ENCODE results near the gene REPS1. TPM values are rescaled to one million over a fixed set of nuclear protein-coding genes. Genes with fewer than 3 reads are reported as not detected.

REPS1 gene
- total RNA-seq, 6 experiments from 2014 or later: 21.1 to 29.9 (median 26.2) TPM

GRCh38 chr6:138925806-138926205 is 62.2 kb downstream of the REPS1 start:
- no peaks in the 10 kb centered on the region for H3K9me3 Mint-ChIP-seq
- H3K36me3 Mint-ChIP-seq (ENCODE audit: low read depth): no peaks in the 10 kb centered on the region
- no peak for DNase-seq
- H3K4me1 Mint-ChIP-seq (ENCODE audit: low read depth): no peaks in the 10 kb centered on the region
- H3K4me3 Mint-ChIP-seq: no peak overlapping the region
- H3K27me3 Mint-ChIP-seq (ENCODE audit: insufficient read depth): peaks cover 2% of the 10 kb centered on the region; the same call in 1 of the 2 replicates
- TF ChIP-seq, protein P1, sequence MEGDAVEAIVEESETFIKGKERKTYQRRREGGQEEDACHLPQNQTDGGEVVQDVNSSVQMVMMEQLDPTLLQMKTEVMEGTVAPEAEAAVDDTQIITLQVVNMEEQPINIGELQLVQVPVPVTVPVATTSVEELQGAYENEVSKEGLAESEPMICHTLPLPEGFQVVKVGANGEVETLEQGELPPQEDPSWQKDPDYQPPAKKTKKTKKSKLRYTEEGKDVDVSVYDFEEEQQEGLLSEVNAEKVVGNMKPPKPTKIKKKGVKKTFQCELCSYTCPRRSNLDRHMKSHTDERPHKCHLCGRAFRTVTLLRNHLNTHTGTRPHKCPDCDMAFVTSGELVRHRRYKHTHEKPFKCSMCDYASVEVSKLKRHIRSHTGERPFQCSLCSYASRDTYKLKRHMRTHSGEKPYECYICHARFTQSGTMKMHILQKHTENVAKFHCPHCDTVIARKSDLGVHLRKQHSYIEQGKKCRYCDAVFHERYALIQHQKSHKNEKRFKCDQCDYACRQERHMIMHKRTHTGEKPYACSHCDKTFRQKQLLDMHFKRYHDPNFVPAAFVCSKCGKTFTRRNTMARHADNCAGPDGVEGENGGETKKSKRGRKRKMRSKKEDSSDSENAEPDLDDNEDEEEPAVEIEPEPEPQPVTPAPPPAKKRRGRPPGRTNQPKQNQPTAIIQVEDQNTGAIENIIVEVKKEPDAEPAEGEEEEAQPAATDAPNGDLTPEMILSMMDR (IDR thresholded peaks at IDR 0.05): no peak
- H3K27ac Mint-ChIP-seq: no peak overlapping the region

GRCh38 chr6:138923561-138923960 is 64.5 kb downstream of the REPS1 start:
- no peaks in the 10 kb centered on the region for H3K9me3 Mint-ChIP-seq
- TF ChIP-seq, protein P1 (IDR thresholded peaks at IDR 0.05): no peak
- no peak overlapping the region for H3K27ac Mint-ChIP-seq
- H3K4me1 Mint-ChIP-seq (ENCODE audit: low read depth): no peaks in the 10 kb centered on the region
- H3K36me3 Mint-ChIP-seq (ENCODE audit: low read depth): peaks cover 7% of the 10 kb centered on the region
- no peak overlapping the region for H3K4me3 Mint-ChIP-seq
- no peak for DNase-seq
- H3K27me3 Mint-ChIP-seq (ENCODE audit: insufficient read depth): peaks cover 2% of the 10 kb centered on the region; the same call in 1 of the 2 replicates

DNA sequence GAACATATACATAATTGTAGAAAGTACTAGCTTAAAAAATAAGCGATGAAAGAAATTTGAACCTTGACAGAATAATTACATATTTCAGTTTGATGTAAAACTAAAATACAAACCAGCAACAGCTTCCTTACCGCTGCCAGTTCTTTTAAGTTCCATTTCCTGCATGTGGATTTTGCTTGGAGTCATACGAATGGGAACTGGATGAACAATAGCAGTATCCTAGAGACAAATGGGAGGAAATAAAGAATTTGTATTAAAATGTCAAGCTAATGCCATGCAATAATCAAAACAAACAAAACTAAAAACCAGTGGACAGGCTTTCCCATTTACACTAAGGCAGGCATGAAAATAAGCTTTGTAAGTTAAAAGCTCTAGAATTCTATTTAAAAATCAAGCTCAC is 67.1 kb downstream of the REPS1 start:
- no peaks in the 10 kb centered on the region for H3K4me1 Mint-ChIP-seq (ENCODE audit: low read depth)
- peaks cover 7% of the 10 kb centered on the region for H3K36me3 Mint-ChIP-seq (ENCODE audit: low read depth)
- H3K27ac Mint-ChIP-seq: no peak overlapping the region
- TF ChIP-seq, protein P1 (IDR thresholded peaks at IDR 0.05): no peak
- H3K27me3 Mint-ChIP-seq (ENCODE audit: insufficient read depth): peaks cover 2% of the 10 kb centered on the region; the same call in 1 of the 2 replicates
- no peaks in the 10 kb centered on the region for H3K9me3 Mint-ChIP-seq
- H3K4me3 Mint-ChIP-seq: no peak overlapping the region
- DNase-seq: no peak

GRCh38 chr6:138914701-138915100 is 73.4 kb downstream of the REPS1 start:
- H3K27me3 Mint-ChIP-seq (ENCODE audit: insufficient read depth): no peaks in the 10 kb centered on the region
- TF ChIP-seq, protein P1 (IDR thresholded peaks at IDR 0.05): no peak
- H3K27ac Mint-ChIP-seq: no peak overlapping the region; the same call in 1 of the 2 replicates
- H3K4me3 Mint-ChIP-seq: no peak overlapping the region
- DNase-seq: no peak
- no peaks in the 10 kb centered on the region for H3K9me3 Mint-ChIP-seq
- peaks cover 15% of the 10 kb centered on the region for H3K36me3 Mint-ChIP-seq (ENCODE audit: low read depth)
- H3K4me1 Mint-ChIP-seq (ENCODE audit: low read depth): no peaks in the 10 kb centered on the region

DNA sequence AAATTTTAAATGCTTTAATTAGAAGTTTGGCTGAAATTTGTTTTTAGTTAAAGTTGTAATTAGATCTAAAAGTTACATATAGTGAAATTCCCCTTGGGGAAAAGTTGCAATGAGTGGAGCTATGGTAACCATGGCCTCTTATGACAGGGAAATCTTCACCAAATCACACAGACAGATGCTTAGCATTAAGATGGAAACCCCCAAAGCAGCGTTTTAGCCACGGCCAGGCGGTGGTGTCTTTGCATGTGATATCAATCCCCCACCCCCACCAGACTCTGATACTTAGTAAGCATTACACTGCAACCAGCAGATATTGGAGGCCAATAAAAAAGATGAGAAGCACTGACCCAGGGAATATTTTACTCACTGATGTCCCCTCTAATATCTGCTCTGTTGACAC is 75.7 kb downstream of the REPS1 start:
- H3K36me3 Mint-ChIP-seq (ENCODE audit: low read depth): peaks cover 13% of the 10 kb centered on the region

More for the DNA sequence above, 75.7 kb downstream of the REPS1 start:
- Mint-ChIP-seq H3K4me3 (no peak overlapping the region), H3K27me3 (ENCODE audit: insufficient read depth) (no peaks in the 10 kb centered on the region), H3K4me1 (ENCODE audit: low read depth) (no peaks in the 10 kb centered on the region), H3K9me3 (no peaks in the 10 kb centered on the region), H3K27ac (no peak overlapping the region)
- DNase-seq: no peak
- TF ChIP-seq, protein P1 (IDR thresholded peaks at IDR 0.05): no peak
